ENCODE measurements around the gene TRIM2.

Gene TRIM2

DNA sequence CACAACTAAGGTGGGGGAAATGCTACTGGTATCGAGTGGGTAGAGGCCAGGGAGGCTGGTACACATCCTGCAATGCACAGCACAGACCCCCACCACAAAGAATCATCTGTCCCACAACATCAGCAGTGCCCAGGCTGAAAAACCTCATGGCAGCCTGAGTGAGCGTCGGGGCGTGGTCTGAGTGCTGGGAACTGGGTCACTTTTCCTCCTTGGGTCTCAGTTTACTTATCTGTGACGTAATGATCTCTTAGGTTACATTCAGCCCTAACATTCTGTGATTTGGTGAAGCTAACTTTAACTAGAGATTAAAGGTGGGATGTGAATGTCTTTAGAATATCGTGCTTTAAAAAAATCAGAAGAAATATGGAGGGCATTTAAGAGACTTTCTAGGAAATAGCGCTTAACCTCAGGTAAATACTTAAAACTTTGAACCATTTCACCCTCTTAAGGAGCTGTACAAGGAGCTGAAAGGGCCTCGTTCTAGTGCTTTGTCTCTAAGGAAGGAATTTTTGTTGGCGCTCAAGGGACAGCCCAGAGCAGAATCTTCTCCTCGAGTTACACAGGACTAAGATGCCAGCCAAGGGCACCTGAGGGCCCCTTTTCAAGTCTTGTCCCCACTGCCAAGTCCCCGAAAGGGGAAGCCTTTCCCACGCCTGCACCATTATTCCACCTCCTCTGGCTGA lies 18.1 kb upstream of the TRIM2 start:
- Histone ChIP-seq H2AFZ (ENCODE audit: low read length) (no peak overlapping the region), H3K4me3 (ENCODE audit: low read length in 2 of 2) (no peak overlapping the region), H4K8ac (ENCODE audit: low read depth, low read length) (no peak overlapping the region), H3K27ac (replicated peaks; ENCODE audit: low read length) (no peak overlapping the region), H3K18ac (ENCODE audit: low read length) (no peak overlapping the region), H4K91ac (ENCODE audit: low read depth, low read length, poor library complexity) (no peak overlapping the region), H2BK120ac (ENCODE audit: low read depth, low read length) (no peak overlapping the region), H3K23ac (ENCODE audit: low read depth, low read length, poor library complexity) (no peak overlapping the region), H3K27me3 (ENCODE audit: control insufficient read depth in 3 of 3, insufficient read depth in 3 of 3, low read depth in 1 of 3, low read length in 3 of 3) (no peaks in the 10 kb centered on the region), H2BK5ac (ENCODE audit: low read length) (no peak overlapping the region), H3K4me2 (ENCODE audit: insufficient read depth, low read length, poor library complexity, severe bottlenecking) (no peak overlapping the region), H3K4me1 (ENCODE audit: control insufficient read depth in 2 of 2, insufficient read depth in 1 of 2, low read depth in 1 of 2, low read length in 2 of 2) (peaks cover 4 to 8% of the 10 kb centered on the region in 2 donors), H3K36me3 (replicated peaks in 1 of 2; ENCODE audit: control insufficient read depth in 2 of 2, insufficient read depth in 2 of 2, low read length in 2 of 2) (no peaks in the 10 kb centered on the region), H3K14ac (ENCODE audit: low read length) (no peak overlapping the region), H2AK5ac (ENCODE audit: low read depth, low read length) (no peak overlapping the region), H3K9ac (ENCODE audit: low read depth, low read length, poor library complexity) (no peak overlapping the region), H3K79me1 (ENCODE audit: low read depth, low read length) (no peaks in the 10 kb centered on the region), H3K4ac (ENCODE audit: low read length) (no peak overlapping the region), H3K9me3 (replicated peaks in 1 of 2; ENCODE audit: control insufficient read depth in 2 of 2, insufficient read depth in 1 of 2, low read depth in 1 of 2, low read length in 2 of 2) (no peaks in the 10 kb centered on the region), H2BK12ac (ENCODE audit: low read length) (no peak overlapping the region), H2BK15ac (ENCODE audit: low read length) (no peak overlapping the region)
- WGBS, 2 donors (ENCODE audit: extremely low coverage in 2 of 2, insufficient read length in 2 of 2, insufficient replicate concordance in 1 of 2) = no CpG with 5 or more reads among the region's 12 CpGs
- DNase-seq (ENCODE audit: low spot score) = no peak

GRCh38 chr4:153189016-153189801 lies 15.0 kb upstream of the TRIM2 start:
- Histone ChIP-seq H3K18ac (ENCODE audit: low read length) (no peak overlapping the region), H3K36me3 (replicated peaks in 1 of 2; ENCODE audit: control insufficient read depth in 2 of 2, insufficient read depth in 2 of 2, low read length in 2 of 2) (no peaks in the 10 kb centered on the region), H3K4me2 (ENCODE audit: insufficient read depth, low read length, poor library complexity, severe bottlenecking) (no peak overlapping the region), H3K4ac (ENCODE audit: low read length) (no peak overlapping the region), H2AFZ (ENCODE audit: low read length) (no peak overlapping the region), H3K23ac (ENCODE audit: low read depth, low read length, poor library complexity) (no peak overlapping the region), H3K27me3 (ENCODE audit: control insufficient read depth in 3 of 3, insufficient read depth in 3 of 3, low read depth in 1 of 3, low read length in 3 of 3) (no peaks in the 10 kb centered on the region), H2BK15ac (ENCODE audit: low read length) (no peak overlapping the region), H3K79me1 (ENCODE audit: low read depth, low read length) (no peaks in the 10 kb centered on the region), H2BK5ac (ENCODE audit: low read length) (no peak overlapping the region), H3K4me1 (ENCODE audit: control insufficient read depth in 2 of 2, insufficient read depth in 1 of 2, low read depth in 1 of 2, low read length in 2 of 2) (peaks cover 10 to 12% of the 10 kb centered on the region in 2 donors), H3K14ac (ENCODE audit: low read length) (no peak overlapping the region), H3K4me3 (ENCODE audit: low read length in 2 of 2) (no peak overlapping the region), H3K9me3 (replicated peaks in 1 of 2; ENCODE audit: control insufficient read depth in 2 of 2, insufficient read depth in 1 of 2, low read depth in 1 of 2, low read length in 2 of 2) (no peaks in the 10 kb centered on the region), H4K8ac (ENCODE audit: low read depth, low read length) (no peak overlapping the region), H3K27ac (replicated peaks; ENCODE audit: low read length) (no peak overlapping the region), H3K9ac (ENCODE audit: low read depth, low read length, poor library complexity) (no peak overlapping the region), H2BK120ac (ENCODE audit: low read depth, low read length) (no peak overlapping the region), H2AK5ac (ENCODE audit: low read depth, low read length) (no peak overlapping the region), H4K91ac (ENCODE audit: low read depth, low read length, poor library complexity) (no peak overlapping the region), H2BK12ac (ENCODE audit: low read length) (no peak overlapping the region)
- WGBS, 2 donors (ENCODE audit: extremely low coverage in 2 of 2, insufficient read length in 2 of 2, insufficient replicate concordance in 1 of 2) = no CpG with 5 or more reads among the region's 11 CpGs
- DNase-seq (ENCODE audit: low spot score) = no peak

GRCh38 chr4:153191795-153192363 lies 12.4 kb upstream of the TRIM2 start:
- Histone ChIP-seq H3K4me3 (ENCODE audit: low read length in 2 of 2) (no peak overlapping the region), H3K4me2 (ENCODE audit: insufficient read depth, low read length, poor library complexity, severe bottlenecking) (no peak overlapping the region), H3K9ac (ENCODE audit: low read depth, low read length, poor library complexity) (no peak overlapping the region), H3K4me1 (ENCODE audit: control insufficient read depth in 2 of 2, insufficient read depth in 1 of 2, low read depth in 1 of 2, low read length in 2 of 2) (peaks cover 8 to 10% of the 10 kb centered on the region in 2 donors), H2BK15ac (ENCODE audit: low read length) (no peak overlapping the region), H2AK5ac (ENCODE audit: low read depth, low read length) (no peak overlapping the region), H3K27me3 (ENCODE audit: control insufficient read depth in 3 of 3, insufficient read depth in 3 of 3, low read depth in 1 of 3, low read length in 3 of 3) (no peaks in the 10 kb centered on the region), H3K36me3 (replicated peaks in 1 of 2; ENCODE audit: control insufficient read depth in 2 of 2, insufficient read depth in 2 of 2, low read length in 2 of 2) (no peaks in the 10 kb centered on the region), H3K79me1 (ENCODE audit: low read depth, low read length) (no peaks in the 10 kb centered on the region), H4K8ac (ENCODE audit: low read depth, low read length) (no peak overlapping the region), H3K18ac (ENCODE audit: low read length) (no peak overlapping the region), H3K9me3 (replicated peaks in 1 of 2; ENCODE audit: control insufficient read depth in 2 of 2, insufficient read depth in 1 of 2, low read depth in 1 of 2, low read length in 2 of 2) (no peaks in the 10 kb centered on the region), H3K14ac (ENCODE audit: low read length) (no peak overlapping the region), H3K23ac (ENCODE audit: low read depth, low read length, poor library complexity) (no peak overlapping the region), H3K27ac (replicated peaks; ENCODE audit: low read length) (no peak overlapping the region), H2BK5ac (ENCODE audit: low read length) (no peak overlapping the region), H3K4ac (ENCODE audit: low read length) (no peak overlapping the region), H2AFZ (ENCODE audit: low read length) (no peak overlapping the region), H2BK120ac (ENCODE audit: low read depth, low read length) (no peak overlapping the region), H2BK12ac (ENCODE audit: low read length) (no peak overlapping the region), H4K91ac (ENCODE audit: low read depth, low read length, poor library complexity) (no peak overlapping the region)
- no CpG with 5 or more reads among the region's 5 CpGs for WGBS, 2 donors (ENCODE audit: extremely low coverage in 2 of 2, insufficient read length in 2 of 2, insufficient replicate concordance in 1 of 2)
- DNase-seq (ENCODE audit: low spot score) = no peak

- Histone ChIP-seq H3K14ac (ENCODE audit: low read length) (no peak overlapping the region), H3K36me3 (replicated peaks in 1 of 2; ENCODE audit: control insufficient read depth in 2 of 2, insufficient read depth in 2 of 2, low read length in 2 of 2) (no peaks in the 10 kb centered on the region), H3K9me3 (replicated peaks in 1 of 2; ENCODE audit: control insufficient read depth in 2 of 2, insufficient read depth in 1 of 2, low read depth in 1 of 2, low read length in 2 of 2) (no peaks in the 10 kb centered on the region), H3K18ac (ENCODE audit: low read length) (no peak overlapping the region), H2BK120ac (ENCODE audit: low read depth, low read length) (no peak overlapping the region), H3K27ac (replicated peaks; ENCODE audit: low read length) (no peak overlapping the region), H2BK5ac (ENCODE audit: low read length) (no peak overlapping the region), H3K4me1 (ENCODE audit: control insufficient read depth in 2 of 2, insufficient read depth in 1 of 2, low read depth in 1 of 2, low read length in 2 of 2) (no peaks in the 10 kb centered on the region), H3K4me2 (ENCODE audit: insufficient read depth, low read length, poor library complexity, severe bottlenecking) (no peak overlapping the region), H4K8ac (ENCODE audit: low read depth, low read length) (no peak overlapping the region), H3K4ac (ENCODE audit: low read length) (no peak overlapping the region), H3K27me3 (ENCODE audit: control insufficient read depth in 3 of 3, insufficient read depth in 3 of 3, low read depth in 1 of 3, low read length in 3 of 3) (no peaks in the 10 kb centered on the region), H3K23ac (ENCODE audit: low read depth, low read length, poor library complexity) (no peak overlapping the region), H3K9ac (ENCODE audit: low read depth, low read length, poor library complexity) (no peak overlapping the region), H2AFZ (ENCODE audit: low read length) (no peak overlapping the region), H3K79me1 (ENCODE audit: low read depth, low read length) (no peaks in the 10 kb centered on the region), H2BK15ac (ENCODE audit: low read length) (no peak overlapping the region), H4K91ac (ENCODE audit: low read depth, low read length, poor library complexity) (no peak overlapping the region), H3K4me3 (ENCODE audit: low read length in 2 of 2) (no peak overlapping the region), H2AK5ac (ENCODE audit: low read depth, low read length) (no peak overlapping the region), H2BK12ac (ENCODE audit: low read length) (no peak overlapping the region)
- WGBS, 2 donors (ENCODE audit: extremely low coverage in 2 of 2, insufficient read length in 2 of 2, insufficient replicate concordance in 1 of 2) = no CpG with 5 or more reads among the region's 5 CpGs
- no peak for DNase-seq (ENCODE audit: low spot score)
These were observed 6.9 kb upstream of the TRIM2 start for GRCh38 chr4:153197301-153197700.
